Mucosa of descending colon (tissue), 3 donors: ENCODE results near the gene ATAD1. TPM values are rescaled to one million over a fixed set of nuclear protein-coding genes. Genes with fewer than 3 reads are reported as not detected.

Source experiments
- ATAC-seq: fragments of 200-7000 bp; cut with Tn5 transposase; one replicate; pipeline ENCODE4 v1.9.1; 2020; ENCODE audit warnings: mild to moderate bottlenecking, moderate library complexity
- DNase-seq, 3 donors: peaks; one replicate each; pipeline ENCODE4 v3.0.0-alpha.2; 2020
- H3K36me3 ChIP-seq: fragments of 200-600 bp; one replicate; pipeline ENCODE4 v1.8.0; 2021; ENCODE audit warnings: low read depth, mild to moderate bottlenecking
- H3K4me1 ChIP-seq: fragments of 200-600 bp; one replicate; pipeline ENCODE4 v1.8.0; 2021; ENCODE audit warnings: low read depth, mild to moderate bottlenecking
- H3K4me3 ChIP-seq: fragments of 200-600 bp; one replicate; pipeline ENCODE4 v1.8.0; 2021; ENCODE audit warnings: mild to moderate bottlenecking
- H3K9me3 ChIP-seq: fragments of 200-600 bp; one replicate; pipeline ENCODE4 v1.8.0; 2021; ENCODE audit warnings: mild to moderate bottlenecking
- CTCF ChIP-seq: fragments of 200-600 bp; IDR thresholded peaks from one replicate; pipeline ENCODE4 v1.8.0; 2022; ENCODE audit warnings: antibody characterized with exemption, mild to moderate bottlenecking
- intact Hi-C, 2 donors: fragments of 100-400 bp; cut with DNase I in 1 of 2; cut with micrococcal nuclease in 1 of 2; formaldehyde crosslinking; loops; one replicate each; pipeline versions ENCODE4 v1.11.0 to v1.11.1; 2022; cut with DNase I, micrococcal nuclease
- total RNA-seq, 3 donors: library from RNA; stranded (reverse); fragmentation: NEBNext Ultra II Directional in 2 of 3; extraction: Animal tissue kit (Norgen Biotek cat#: 25700) in 2 of 3; gene quantifications; one replicate each; pipeline versions ENCODE4 v1.2.1 to v1.2.4, GENCODE V29; 2021 to 2023
- donor health status: DM: no; HTN: no; CAD: no; lungs with moderate emphysema.
- donor health status: DM: no; HTN: no; CAD: no.
- donor health status: DM: no; HTN: yes; CAD: no.

ATAD1 gene
- total RNA-seq, 3 donors from 2014 or later = 47.7 to 60.6 (median 51.6) TPM

GRCh38 chr10:87767253-87767652 is 50.8 kb downstream of the ATAD1 start:
- Histone ChIP-seq H3K36me3 (no peaks in the 10 kb centered on the region), H3K4me3 (no peak overlapping the region), H3K4me1 (no peaks in the 10 kb centered on the region), H3K9me3 (no peaks in the 10 kb centered on the region)
- DNase-seq (no peak), ATAC-seq (no peak)
- TF ChIP-seq CTCF = no peak
- intact Hi-C loops = no loop called here

- no peak overlapping the region for H3K4me3 ChIP-seq
- DNase-seq = no peak
- H3K36me3 ChIP-seq = no peaks in the 10 kb centered on the region
- no peak for ATAC-seq
- intact Hi-C loops = no loop called here
- no peak for TF ChIP-seq CTCF
- no peaks in the 10 kb centered on the region for H3K4me1 ChIP-seq
- no peaks in the 10 kb centered on the region for H3K9me3 ChIP-seq
Measured at GRCh38 chr10:87765666-87766376, 52.2 kb downstream of the ATAD1 start.

- no peaks in the 10 kb centered on the region for H3K9me3 ChIP-seq
- ATAC-seq (no peak), DNase-seq (no peak)
- no peak overlapping the region for H3K4me3 ChIP-seq
- TF ChIP-seq CTCF = no peak
- intact Hi-C loops = no loop called here
- H3K4me1 ChIP-seq = no peaks in the 10 kb centered on the region
- no peaks in the 10 kb centered on the region for H3K36me3 ChIP-seq
Measured at GRCh38 chr10:87764072-87764934, 53.7 kb downstream of the ATAD1 start.

GRCh38 chr10:87763086-87763861 is 54.8 kb downstream of the ATAD1 start:
- TF ChIP-seq CTCF = no peak
- no peaks in the 10 kb centered on the region for H3K4me1 ChIP-seq
- H3K9me3 ChIP-seq = no peaks in the 10 kb centered on the region
- intact Hi-C loops = no loop called here
- H3K4me3 ChIP-seq = no peak overlapping the region
- no peak for DNase-seq
- ATAC-seq = no peak
- H3K36me3 ChIP-seq = no peaks in the 10 kb centered on the region

GRCh38 chr10:87761892-87762291 is 56.1 kb downstream of the ATAD1 start:
- Histone ChIP-seq H3K9me3 (no peaks in the 10 kb centered on the region), H3K36me3 (no peaks in the 10 kb centered on the region), H3K4me3 (no peak overlapping the region), H3K4me1 (no peaks in the 10 kb centered on the region)
- intact Hi-C loops = no loop called here
- DNase-seq (no peak), ATAC-seq (peak; percentile 68)
- no peak for TF ChIP-seq CTCF
